RWPE1 (cell line): ENCODE data around the gene EMSY.
A peak's percentile ranks its signal among the peaks of the same experiment; 100 is the strongest.
"Not testable (repeated sequence)": the region's sequence is repeated elsewhere in the genome, so short reads cannot be mapped to it uniquely, and the experiment has no call there.

Source experiments
- CTCF ChIA-PET: fragments of 350-600 bp; sonication (Branson Sonifier 250); formaldehyde crosslinking; extraction: SDS; loops from one replicate; lab custom pipeline; 2021; lab: Yijun Ruan, JAX
- POLR2A ChIA-PET: fragments of 400-600 bp; formaldehyde crosslinking; extraction: SDS; loops from one replicate; lab custom pipeline; 2020; ENCODE audit warnings: antibody characterized with exemption; ENCODE audit not compliant: low non-redundant PET; lab: Yijun Ruan, JAX
- DNase-seq: peaks from one replicate; pipeline ENCODE4 v3.0.0; 2012; ENCODE audit warnings: low spot score
- H3K27ac ChIP-seq: fragments of 450-650 bp; 2 replicates; pipeline ENCODE4 v1.5.1; 2017
- TF ChIP-seq, protein P1 (sequence below): fragments of 450-650 bp; conservative IDR thresholded peaks from 2 replicates; pipeline ENCODE4 v1.5.1; 2017; ENCODE audit warnings: low read depth, mild to moderate bottlenecking

Gene EMSY, protein sequence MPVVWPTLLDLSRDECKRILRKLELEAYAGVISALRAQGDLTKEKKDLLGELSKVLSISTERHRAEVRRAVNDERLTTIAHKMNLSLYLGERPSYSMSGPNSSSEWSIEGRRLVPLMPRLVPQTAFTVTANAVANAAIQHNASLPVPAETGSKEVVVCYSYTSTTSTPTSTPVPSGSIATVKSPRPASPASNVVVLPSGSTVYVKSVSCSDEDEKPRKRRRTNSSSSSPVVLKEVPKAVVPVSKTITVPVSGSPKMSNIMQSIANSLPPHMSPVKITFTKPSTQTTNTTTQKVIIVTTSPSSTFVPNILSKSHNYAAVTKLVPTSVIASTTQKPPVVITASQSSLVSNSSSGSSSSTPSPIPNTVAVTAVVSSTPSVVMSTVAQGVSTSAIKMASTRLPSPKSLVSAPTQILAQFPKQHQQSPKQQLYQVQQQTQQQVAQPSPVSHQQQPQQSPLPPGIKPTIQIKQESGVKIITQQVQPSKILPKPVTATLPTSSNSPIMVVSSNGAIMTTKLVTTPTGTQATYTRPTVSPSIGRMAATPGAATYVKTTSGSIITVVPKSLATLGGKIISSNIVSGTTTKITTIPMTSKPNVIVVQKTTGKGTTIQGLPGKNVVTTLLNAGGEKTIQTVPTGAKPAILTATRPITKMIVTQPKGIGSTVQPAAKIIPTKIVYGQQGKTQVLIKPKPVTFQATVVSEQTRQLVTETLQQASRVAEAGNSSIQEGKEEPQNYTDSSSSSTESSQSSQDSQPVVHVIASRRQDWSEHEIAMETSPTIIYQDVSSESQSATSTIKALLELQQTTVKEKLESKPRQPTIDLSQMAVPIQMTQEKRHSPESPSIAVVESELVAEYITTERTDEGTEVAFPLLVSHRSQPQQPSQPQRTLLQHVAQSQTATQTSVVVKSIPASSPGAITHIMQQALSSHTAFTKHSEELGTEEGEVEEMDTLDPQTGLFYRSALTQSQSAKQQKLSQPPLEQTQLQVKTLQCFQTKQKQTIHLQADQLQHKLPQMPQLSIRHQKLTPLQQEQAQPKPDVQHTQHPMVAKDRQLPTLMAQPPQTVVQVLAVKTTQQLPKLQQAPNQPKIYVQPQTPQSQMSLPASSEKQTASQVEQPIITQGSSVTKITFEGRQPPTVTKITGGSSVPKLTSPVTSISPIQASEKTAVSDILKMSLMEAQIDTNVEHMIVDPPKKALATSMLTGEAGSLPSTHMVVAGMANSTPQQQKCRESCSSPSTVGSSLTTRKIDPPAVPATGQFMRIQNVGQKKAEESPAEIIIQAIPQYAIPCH (N-terminal part only)

DNA sequence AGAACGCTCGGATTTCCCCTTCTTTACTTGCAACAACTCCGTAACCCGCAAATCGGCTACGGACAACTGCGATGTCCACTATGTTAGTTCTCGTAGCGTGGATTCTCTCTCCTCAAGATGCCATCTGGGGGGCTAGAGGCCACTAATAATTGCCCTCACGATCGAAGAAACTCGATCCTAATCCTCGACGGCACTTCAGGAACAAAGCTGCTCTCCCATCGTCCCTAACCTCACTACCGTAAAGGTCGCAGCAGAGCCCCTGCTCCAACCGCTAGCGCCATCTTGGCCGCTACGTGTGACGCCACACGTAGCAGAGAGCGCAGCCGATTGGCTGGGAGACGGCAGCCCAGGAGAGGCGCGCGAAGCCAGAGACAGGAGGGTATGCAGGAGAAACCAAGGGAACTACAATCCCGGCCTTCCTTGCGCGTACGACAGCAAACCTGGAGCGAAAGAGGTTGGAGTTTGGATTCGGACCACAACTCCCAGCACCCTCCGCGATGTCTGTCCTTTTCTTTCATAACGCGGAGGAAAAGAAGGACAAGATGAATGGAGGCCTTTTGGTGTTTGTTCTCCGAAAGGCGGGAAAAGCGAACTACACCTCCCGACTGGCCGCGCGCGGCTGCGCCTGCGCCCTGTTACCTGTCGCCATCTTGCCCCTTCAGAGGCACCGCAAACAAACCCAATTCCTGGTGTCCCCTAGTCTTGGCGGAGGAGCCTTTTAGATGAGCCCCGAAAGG, at the start of gene EMSY:
EMSY (plus strand) TSS at position 635 of the 737 bp plus-strand sequence. CDS start 1,921 bp downstream, outside the sequence.
- H3K27ac ChIP-seq: peak within 1 kb of the TSS; percentile 85
- peak; percentile 98 for DNase-seq
- CTCF ChIA-PET: no interaction called here
- POLR2A ChIA-PET: no interaction called here
- TF ChIP-seq, protein P1, sequence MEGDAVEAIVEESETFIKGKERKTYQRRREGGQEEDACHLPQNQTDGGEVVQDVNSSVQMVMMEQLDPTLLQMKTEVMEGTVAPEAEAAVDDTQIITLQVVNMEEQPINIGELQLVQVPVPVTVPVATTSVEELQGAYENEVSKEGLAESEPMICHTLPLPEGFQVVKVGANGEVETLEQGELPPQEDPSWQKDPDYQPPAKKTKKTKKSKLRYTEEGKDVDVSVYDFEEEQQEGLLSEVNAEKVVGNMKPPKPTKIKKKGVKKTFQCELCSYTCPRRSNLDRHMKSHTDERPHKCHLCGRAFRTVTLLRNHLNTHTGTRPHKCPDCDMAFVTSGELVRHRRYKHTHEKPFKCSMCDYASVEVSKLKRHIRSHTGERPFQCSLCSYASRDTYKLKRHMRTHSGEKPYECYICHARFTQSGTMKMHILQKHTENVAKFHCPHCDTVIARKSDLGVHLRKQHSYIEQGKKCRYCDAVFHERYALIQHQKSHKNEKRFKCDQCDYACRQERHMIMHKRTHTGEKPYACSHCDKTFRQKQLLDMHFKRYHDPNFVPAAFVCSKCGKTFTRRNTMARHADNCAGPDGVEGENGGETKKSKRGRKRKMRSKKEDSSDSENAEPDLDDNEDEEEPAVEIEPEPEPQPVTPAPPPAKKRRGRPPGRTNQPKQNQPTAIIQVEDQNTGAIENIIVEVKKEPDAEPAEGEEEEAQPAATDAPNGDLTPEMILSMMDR: no peak

DNA sequence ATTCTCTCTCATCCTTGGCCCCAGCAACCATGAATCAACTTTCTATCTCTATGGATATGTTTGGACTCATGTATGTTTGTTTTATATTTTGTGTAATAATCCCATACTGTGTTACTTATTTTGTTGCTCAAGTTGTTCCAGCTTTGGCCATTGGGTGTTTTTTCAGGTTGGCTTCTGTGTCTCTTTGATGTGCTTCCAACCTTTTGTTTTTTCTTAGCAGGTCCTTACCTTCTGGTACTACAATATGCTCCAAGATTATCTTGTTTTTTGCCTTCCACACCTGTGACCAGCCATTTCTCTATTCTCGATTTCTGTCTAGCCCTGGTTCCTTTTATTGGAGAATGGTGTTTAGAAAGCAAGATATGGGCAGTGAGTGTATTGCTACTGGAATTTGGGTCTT, 49.5 kb upstream of the EMSY start:
- H3K27ac ChIP-seq: no peak overlapping the region
- DNase-seq: no peak
- ChIA-PET POLR2A (no interaction called here), CTCF (no interaction called here)
- TF ChIP-seq, protein P1: no peak

DNA sequence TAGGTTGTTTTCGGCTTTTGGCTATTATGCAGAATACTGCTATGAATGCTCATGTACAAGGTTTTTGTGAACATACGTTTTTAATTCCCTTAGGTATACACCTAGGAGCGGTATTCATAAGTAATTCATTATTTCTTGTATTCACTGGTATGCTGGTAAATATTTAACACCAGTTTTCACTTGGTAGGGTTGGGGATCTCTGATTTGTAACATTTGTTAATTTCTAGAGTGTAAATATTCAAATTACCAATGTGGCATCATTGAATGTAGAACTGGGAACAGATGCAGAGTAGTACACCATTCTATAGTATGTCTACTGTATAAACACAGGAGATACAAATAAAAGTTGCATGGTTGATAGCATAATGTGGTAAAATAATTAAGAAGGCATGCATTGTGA, 47.4 kb upstream of the EMSY start:
- TF ChIP-seq, protein P1: no peak
- CTCF ChIA-PET: no interaction called here
- no peak overlapping the region for H3K27ac ChIP-seq
- POLR2A ChIA-PET: no interaction called here
- DNase-seq: no peak

DNA sequence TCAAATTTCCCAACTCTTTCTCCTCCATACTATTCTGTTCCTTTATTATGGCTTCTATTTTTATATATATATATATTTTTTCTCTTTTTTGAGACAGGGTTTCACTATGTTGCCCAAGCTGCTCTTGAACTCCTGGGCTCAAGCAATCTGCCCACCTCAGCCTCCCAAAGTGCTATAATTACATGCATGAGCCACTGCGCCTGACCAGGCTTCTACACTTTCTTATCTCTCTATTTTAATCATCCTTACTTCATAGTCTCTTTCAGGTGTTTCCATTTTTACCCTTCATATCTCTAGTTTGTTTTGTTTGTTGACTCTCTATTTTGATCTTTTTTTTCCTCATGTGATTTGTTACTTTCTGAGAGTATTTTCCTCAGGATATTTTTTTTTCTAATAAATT, 43.9 kb upstream of the EMSY start:
- CTCF ChIA-PET: no interaction called here
- DNase-seq: no peak

DNA sequence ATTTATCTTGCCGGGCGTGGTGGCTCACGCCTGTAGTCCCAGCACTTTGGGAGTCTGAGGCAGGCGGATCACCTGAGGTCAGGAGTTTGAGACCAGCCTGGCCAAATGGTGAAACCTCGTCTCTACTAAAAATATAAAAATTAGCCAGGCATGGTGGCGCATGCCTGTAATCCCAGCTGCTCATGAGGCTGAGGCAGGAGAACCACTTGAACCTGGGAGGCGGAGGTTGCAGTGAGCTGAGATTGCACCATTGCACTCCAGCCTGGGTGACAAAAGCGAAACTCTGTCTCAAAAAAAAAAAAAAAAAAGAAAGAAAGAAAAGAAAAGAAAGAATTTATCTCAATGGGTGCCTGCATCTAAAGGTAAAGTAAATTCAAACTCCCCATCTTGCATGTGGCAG, 43.3 kb upstream of the EMSY start:
- DNase-seq, CTCF ChIA-PET, POLR2A ChIA-PET, H3K27ac ChIP-seq: not testable (repeated sequence)

More for the DNA sequence above, 43.9 kb upstream of the EMSY start:
- H3K27ac ChIP-seq: no peak overlapping the region
- POLR2A ChIA-PET: no interaction called here
- TF ChIP-seq, protein P1: no peak

DNA sequence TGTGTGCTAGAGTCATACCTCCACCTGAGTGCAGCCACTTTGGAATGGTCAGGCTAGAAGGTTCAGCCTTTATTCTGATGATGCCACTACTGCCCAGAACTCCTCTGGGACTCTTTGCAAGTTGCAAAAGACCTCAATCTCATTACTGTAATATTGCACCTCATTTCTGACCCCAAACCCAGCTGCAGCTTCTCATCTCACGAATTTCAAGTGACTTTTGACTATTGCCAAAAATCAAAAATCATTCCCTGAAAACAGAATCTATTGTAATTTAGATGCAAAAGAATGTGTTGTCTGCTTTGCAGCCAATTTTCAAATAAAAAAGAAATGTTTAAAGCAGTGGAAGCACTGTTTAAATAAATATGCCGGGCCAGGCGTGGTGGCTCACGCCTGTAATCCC, 38.5 kb upstream of the EMSY start:
- TF ChIP-seq, protein P1: no peak
- DNase-seq: no peak
- POLR2A ChIA-PET: no interaction called here
- no peak overlapping the region for H3K27ac ChIP-seq
- CTCF ChIA-PET: no interaction called here
